CD4-positive, alpha-beta T cell treated with Interleukin-10 for 1 hour (primary cell): ENCODE data around the gene TUBA1C.
A peak's percentile ranks its signal among the peaks of the same experiment; 100 is the strongest.
"Not testable (repeated sequence)": the region's sequence is repeated elsewhere in the genome, so short reads cannot be mapped to it uniquely, and the experiment has no call there.

Experiments
- DNase-seq: peaks from one replicate; pipeline ENCODE4 v3.0.0-alpha.2; 2020

The TUBA1C gene

DNA sequence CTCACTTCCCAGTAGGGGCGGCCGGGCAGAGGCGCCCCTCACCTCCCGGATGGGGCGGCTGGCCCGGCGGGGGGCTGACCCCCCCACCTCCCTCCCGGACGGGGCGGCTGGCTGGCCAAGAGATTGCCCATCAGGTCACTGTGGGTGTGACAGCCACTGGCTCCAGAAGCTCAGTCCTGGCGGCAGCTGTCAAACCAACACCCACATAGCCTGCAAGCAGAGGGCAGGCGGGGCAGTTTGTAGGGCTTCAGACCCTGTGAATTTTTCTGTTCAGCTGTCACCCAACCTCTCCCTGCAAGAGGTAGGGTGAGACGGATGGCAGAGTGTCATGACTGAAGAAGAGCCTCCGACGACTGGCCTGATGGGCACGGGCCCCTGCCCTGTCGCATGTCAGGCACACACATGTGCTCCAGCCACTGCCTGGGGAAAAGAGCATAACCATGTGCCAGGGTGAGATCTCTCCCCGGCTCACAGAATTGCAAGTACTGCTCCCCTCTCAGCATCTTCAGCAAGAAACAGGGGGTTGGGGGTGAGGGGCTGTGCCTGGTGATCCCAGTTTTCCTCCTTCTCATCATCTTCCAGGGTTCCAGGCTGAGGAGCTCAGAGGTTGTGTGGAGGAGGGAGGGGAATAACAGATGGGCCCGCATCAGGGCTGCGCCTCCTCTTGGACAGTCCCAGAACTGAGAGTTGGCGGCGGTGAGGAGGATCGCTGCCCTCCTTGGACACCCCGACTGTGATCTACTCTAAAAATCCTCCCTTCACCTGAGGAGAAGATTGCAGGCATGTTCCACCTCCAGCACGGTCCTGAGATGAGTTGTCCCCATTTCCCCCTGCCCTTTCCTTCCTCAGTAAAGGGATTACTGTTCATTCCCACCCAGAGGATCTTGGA is 18.9 kb downstream of the TUBA1C start:
- DNase-seq: no peak

DNA sequence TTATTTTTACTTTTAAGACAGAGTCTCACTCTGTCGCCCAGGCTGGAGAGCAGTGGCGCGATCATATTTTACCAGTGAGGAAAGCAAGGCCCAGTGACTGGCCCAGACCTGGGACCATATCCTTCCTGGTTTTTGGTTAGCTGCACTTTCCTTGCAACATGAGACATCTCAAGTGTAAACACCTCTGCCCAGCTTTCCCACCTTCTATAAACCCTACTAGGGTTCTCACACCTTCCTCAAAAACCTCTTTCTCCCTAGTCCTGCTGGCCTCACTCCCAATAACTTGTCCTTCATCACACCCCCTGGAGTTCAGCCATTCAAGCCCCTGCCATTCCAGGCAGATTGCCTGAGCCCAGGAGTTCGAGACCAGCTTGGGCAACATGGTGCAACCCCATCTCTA is 19.8 kb downstream of the TUBA1C start:
- DNase-seq: no peak

DNA sequence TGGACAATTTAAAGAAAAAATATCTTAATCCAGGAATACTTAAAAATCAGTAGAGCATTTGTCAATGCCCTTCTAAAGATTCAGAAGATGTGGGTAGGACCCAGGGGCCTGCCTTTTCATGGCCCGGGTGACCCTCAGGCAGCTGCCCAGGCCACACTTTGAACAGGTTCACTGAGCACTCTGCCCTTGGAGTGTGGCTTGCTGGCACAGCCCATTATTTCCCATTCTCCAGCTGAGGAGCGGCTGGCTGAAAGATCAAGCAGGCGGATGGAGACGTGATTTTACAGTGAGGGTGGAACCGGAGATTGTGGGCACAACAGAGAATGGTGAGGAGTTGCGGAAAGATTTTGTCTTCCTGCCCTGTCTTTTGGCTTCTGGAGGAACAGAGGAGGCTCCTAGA is 23.0 kb downstream of the TUBA1C start:
- no peak for DNase-seq

DNA sequence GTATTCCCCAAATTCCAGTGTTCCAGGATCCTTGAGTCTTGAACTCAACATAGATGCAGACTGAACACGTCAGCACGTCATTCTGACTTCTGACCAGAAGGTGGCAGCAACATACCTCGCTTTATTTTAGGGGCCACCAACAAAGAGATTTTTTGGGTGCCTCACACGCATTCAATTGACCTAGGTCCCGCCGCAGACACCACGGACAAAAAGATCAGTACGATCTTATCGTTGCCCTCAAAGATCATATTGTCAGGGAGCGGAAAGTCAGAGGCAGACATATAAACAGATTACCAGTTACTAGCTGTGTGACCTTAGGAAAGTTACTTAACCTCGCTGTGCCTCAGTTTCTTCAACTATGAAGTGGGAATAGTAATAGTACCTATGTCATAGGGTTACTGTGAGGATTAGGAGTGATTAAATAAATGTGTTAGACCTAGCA is 23.6 kb downstream of the TUBA1C start:
- peak; percentile 83 for DNase-seq

DNA sequence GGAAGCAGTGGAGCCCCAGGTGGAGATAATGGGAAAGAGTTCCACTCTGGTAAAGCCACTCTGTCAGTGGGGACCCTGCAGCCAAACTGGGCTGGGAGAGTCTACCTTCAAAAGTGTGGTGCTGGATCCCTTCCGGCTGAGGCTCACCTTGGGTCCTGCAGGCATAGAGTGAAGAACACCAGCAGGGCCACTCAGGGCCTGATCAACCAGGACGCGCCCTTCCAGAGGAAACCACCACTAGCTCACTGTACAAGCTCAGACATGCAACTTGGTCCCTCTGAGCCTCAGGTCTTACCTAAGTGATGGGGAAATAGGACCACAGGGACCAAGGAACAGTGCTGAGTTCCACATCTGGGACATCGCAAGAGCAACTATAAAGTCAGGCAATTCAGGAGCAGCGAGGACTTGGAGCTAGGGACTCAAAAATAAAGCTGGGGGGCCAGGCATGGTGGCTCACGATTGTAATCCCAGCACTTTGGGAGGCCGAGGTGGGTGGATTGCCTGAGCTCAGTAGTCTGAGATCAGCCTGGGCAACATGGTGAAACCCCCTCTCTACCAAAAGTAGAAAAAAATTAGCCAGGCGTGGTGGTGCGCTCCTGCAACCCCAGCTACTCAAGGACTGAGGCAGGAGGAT is 24.2 kb downstream of the TUBA1C start:
- no peak for DNase-seq

DNA sequence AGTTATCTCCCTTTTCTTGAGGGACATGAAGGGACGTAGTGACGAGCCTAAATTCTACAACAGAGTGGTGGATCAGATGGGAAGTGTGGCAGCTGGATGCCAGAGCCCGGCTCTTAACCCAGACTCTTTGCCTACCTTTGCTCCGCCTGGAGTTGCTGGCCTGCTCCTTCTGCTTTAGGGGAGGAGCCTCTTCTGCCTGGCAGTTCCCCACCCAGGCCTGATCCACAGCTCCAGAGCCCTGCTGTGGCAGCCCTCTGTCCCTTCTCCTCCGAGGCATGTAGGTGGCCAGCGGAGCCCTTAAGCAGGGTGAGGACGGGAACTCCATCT is 27.8 kb downstream of the TUBA1C start:
- no peak for DNase-seq

DNA sequence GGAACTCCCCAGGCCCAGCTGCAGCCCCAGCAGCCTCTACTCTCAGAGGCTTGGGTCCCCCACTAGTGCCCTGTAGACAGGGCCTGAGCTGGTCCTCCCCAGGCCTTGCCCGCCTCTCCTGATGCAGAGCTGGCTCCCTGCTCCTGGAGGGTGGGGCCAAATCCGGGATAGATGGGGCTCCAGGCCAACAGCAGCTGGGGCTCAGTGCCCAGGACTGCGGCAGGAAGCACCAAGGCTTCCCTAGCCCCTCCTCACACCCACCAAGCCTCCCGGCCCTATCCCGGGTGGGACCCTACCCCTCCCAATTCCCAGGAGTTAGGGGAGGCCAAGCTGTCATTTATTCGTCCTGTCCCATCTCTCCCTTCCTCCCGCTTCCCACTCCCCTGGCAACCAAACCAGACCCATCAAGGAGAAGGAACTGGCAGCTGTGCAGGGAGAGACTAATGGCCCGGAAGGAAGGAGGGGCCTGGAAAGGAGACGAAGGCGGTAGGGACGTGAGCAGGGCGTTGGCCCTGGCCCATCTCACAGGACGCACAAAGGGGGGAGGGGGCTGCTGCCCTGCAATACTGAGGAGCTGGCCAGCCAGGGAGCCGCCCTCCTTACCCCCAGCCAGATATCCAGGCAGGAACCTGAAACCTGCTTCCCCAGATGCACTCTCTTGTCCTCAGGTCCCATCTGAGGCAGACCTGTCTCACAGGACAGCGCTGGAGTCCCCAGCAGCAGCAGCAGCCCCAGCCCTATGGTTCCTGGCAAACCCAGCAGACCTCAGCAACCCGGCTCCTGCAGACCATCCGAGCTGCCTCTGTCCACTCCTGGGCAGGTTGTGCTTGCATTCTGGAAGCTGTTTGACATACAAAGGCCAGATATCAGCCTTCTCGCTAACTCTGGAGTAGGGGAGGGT is 28.4 kb downstream of the TUBA1C start:
- no peak for DNase-seq

DNA sequence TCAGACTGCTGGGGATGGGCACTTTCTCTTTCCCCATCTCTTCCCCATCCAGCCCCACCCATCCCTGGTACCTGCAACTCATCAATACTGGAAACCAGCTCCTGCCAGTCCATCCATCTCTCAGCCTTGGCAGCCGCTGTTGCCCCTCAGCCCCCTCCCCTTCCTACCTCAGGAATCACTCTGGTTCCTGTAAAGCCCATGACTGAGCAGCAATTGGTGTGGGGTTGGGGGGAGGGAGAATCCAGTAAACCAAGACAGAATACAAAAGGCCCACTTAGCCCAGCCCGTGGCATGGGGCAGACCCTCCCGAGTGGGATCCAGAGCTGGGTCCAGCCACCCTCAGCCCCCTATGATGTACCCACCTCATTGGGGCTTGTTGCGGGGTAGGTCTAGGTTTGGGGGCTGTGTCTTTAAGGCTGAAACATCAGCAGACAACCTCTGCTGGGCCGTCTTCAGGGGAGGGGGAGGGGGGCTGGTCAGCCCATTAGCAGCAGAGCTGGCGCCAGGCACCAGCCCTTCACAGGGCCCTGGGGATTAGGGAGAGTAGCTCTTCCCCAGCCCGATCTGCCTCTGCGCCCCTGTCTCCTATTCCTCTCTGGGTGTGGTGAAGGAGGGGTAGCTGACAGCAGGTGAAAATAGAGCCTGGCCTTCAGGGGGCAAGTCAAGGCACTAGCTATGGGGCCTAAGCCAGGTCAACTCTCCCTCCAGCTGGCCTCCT is 29.4 kb downstream of the TUBA1C start:
- no peak for DNase-seq

DNA sequence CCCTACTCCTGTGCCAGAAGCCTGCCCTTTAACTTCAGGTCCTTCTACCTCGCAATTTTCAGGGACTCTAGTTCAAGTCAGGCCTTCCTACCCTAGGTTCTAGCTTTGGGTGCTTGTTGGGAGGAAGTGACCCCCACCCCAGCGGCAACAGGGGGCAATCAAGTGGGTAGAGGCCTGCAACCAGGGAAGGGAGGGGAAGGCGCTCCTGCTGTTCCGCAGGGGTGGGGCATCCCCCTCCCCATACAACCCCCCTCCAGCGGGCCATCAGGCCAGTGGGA is 29.9 kb downstream of the TUBA1C start:
- no peak for DNase-seq

DNA sequence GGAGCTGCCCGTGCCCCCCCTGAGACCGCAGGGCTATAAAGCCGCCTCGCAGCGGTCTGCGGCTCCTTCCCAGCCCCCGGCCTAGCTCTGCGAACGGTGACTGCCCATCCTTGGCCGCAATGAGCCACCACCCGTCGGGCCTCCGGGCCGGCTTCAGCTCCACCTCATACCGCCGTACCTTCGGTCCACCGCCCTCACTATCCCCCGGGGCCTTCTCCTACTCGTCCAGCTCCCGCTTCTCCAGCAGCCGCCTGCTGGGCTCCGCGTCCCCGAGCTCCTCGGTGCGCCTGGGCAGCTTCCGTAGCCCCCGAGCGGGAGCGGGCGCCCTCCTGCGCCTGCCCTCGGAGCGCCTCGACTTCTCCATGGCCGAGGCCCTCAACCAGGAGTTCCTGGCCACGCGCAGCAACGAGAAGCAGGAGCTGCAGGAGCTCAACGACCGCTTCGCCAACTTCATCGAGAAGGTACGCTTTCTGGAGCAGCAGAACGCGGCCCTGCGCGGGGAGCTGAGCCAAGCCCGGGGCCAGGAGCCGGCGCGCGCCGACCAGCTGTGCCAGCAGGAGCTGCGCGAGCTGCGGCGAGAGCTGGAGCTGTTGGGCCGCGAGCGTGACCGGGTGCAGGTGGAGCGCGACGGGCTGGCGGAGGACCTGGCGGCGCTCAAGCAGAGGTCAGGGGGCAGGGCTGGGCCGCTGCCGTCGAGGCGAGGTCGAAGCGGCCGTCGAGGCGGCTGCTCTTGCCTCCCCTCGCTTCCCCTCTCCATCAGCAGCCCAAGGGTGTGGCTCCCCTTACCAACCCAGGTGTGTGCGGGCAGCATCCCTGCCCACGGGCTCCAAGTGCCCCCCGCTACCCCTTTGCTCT is 30.4 kb downstream of the TUBA1C start, which contains the start of gene PRPH:
TSS of gene PRPH (plus strand) at position 66 of the 855 bp plus-strand sequence. CDS start at position 120, 54 bp downstream.
- DNase-seq: no peak

DNA sequence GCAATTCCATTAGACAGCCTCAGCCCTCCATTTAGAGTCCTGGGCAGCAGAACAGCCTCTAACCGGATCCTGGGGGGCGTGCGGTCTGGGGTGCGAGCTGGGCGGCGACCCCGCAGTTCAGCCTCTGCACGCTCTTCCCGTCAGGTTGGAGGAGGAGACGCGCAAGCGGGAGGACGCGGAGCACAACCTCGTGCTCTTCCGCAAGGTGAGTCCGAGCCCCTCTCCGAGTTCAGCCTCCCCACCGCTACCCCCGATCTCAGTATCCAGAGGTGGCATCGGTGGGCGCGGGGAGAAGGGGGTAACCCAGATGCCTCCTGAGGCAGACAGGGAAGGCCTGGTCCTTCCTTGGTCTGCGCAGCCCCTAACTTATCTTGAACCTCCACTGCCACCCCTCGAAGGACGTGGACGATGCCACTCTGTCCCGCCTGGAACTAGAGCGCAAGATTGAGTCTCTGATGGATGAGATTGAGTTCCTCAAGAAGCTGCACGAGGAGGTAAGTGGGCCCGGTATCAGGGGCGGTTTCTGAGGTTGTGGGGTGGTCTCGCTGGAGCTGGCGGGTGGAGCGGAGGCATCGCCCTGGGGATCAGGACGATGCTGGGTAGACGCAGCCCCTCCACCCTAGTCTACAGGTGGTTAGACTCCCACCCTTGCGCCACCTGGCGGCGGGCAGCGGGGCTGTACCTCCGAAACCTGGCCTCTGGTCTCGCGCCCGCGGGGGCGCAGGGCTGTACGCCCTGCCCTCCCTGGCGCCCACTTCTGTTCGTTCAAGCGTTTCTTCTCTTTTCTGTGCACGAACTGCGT is 31.4 kb downstream of the TUBA1C start:
- peak; percentile 72 for DNase-seq

DNA sequence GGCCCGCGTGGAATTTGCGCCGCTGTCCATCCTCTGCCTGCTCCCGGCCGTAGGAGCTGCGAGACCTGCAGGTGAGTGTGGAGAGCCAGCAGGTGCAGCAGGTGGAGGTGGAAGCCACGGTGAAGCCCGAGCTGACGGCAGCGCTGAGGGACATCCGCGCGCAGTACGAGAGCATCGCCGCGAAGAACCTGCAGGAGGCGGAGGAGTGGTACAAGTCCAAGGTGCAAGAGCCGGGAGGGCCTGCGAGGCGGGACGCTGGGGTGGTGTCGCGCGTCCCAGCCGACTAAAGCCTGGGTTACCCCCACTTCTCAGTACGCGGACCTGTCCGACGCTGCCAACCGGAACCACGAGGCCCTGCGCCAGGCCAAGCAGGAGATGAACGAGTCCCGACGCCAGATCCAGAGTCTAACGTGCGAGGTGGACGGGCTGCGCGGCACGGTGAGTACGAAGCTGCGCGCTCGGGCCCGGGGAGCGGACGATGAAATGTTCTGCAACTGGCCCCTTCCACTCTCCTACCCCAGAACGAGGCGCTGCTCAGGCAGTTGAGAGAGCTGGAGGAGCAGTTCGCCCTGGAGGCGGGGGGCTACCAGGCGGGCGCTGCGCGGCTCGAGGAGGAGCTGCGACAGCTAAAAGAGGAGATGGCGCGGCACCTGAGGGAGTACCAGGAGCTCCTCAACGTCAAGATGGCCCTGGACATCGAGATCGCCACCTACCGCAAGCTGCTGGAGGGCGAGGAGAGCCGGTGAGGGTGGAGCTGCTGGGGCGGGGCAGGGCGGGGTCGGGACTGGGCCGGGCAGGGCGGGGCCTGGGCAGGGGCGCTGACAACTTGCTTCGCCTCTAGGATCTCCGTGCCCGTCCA is 32.2 kb downstream of the TUBA1C start:
- DNase-seq: no peak

DNA sequence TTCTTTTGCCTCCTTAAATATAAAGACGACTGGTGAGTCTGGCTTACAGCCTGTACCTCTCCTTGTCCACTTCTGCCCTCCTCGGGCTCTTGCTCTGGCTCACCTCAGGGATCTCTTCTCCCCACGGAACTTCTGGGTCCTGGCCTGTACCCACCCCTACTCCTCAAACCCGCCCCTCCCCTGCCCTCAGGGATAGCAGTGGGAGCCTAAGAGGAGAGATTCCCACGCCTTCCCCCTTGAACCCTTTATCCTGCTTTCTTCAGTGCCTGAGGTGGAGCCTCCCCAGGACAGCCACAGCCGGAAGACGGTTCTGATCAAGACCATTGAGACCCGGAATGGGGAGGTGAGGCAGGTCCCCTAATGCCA is 32.8 kb downstream of the TUBA1C start:
- no peak for DNase-seq

DNA sequence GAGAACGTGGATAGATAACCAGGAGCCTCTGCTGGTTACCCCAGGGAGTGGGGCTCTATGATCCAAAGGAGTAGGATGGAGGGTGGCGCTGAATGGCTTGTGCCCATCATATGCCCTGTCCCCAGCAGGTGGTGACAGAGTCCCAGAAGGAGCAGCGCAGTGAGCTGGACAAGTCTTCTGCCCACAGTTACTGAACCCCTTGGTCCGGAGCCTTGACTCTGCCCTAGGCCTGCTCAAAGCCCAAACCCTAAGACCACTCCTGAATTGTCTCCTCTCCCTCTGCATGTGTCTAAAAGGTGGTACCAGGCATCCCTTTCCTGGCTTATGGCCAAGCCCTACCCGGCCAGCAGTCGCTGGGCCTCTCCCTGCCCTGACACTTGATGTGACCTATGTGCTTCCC is 33.3 kb downstream of the TUBA1C start:
- no peak for DNase-seq

DNA sequence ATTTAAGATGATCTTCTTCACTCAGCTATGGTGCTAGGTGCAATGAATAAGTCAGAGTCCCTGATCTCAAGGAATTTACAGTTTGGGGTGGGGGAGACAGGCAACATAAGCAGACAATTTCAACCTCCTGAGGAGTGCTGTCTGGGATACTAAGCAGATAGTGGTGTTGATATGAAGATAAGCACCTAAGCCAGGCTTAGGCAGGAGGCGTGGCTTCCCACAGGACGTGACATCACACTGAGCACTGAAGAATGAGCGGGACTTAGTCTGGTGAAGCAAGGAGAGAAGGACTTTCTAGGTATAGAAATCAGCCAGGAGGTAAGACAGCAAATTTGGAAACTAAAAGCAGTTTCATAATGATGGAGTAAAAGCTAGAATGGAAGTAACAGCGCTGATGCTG is 36.9 kb downstream of the TUBA1C start:
- no peak for DNase-seq

DNA sequence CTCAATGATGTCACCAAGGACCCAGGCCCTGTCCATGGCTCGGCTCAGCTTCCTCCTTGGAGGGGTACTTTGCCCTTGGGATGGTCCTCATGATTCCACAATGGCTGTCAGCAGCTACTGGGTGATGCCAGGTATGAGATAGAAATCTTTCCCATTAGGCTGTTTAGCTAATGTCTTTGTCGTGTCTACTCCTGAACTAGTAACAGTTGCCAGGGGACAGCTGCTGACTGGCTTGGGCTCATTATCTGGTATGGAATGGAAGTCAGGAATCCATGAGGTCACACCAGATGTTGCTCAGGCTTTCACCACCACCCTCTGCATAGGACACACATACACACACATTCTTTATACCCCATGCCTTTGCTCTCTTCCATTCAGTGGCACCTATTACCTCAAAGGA is 39.3 kb downstream of the TUBA1C start:
- DNase-seq: no peak

DNA sequence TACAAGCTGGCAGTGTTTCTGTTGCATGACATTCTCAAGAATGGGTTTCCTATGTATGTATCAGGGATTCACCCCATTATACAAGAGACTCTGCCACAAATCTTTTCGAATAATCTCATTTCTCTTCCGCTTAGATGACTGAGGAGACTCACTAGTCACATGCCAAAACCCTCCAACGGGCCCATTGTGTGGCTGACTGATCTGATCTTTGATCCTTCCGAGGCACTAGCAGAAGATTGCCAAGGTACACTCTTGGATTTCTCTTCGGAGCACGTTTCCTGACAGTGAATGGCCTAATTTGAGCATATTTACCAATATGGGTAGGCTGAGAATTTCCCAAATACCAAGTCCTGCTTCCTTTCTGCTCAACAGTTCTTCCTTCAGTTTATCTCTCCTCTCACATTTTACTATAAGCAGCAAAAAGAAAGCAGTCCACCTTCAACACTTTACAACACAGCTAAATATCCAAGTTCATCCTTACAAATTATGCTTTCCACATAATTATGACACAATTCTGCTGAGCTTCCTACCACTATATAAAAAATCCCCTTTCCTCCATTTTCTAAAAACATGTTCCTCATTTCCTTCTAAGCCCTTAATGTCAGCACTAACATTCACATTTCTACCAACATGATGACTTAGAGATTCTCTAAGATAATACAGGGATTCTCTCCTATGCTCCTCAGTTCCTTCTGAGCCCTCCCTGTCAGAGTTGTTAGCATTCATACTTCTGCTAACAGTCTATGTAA is 41.1 kb downstream of the TUBA1C start:
- no peak for DNase-seq

DNA sequence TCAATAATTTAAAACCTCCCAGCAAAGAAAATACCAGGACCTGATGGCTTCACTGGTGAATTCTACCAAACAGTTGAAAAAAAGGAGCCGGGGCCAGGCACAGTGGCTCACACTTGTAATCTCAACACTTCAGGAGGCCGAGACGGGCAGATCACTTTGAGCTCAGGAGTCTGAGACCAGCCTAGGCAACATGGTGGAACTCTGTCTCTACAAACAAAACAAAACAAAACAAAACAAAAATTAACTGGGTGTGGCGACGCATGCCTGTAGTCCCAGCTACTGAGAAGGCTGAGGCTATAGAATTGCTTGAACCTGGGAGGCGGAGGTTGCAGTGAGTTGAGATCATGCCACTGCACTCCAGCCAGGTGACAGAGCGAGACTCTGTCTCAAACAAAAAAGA is 44.5 kb downstream of the TUBA1C start:
- no peak for DNase-seq

DNA sequence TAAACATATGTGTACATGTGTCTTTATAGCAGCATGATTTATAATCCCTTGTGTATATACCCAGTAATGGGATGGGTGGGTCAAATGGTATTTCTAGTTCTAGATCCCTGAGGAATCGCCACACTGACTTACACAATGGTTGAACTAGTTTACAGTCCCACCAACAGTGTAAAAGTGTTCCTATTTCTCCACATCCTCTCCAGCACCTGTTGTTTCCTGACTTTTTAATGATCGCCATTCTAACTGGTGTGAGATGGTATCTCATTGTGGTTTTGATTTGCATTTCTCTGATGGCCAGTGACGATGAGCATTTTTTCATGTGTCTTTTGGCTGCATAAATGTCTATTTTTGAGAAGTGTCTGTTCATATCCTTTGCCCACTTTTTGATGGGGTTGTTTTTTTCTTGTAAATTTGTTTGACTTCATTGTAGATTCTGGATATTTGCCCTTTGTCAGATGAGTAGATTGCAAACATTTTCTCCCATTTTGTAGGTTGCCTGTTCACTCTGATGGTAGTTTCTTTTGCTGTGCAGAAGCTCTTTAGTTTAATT is 45.6 kb downstream of the TUBA1C start:
- DNase-seq: not testable (repeated sequence)
